GM12873 (cell line): Measurements from ENCODE around the gene TASL.

ENCODE experiments used
- CTCF ChIP-seq: IDR thresholded peaks from 2 replicates; pipeline ENCODE4 v1.5.1; 2012; ENCODE audit warnings: low read depth, mild to moderate bottlenecking, moderate library complexity, low read length, control low read depth; ENCODE audit not compliant: insufficient read depth; ENCODE audit errors: missing control alignments

Gene TASL

GRCh38 chrX:30590368-30590767 lies 12.8 kb upstream of the TASL start:
- TF ChIP-seq CTCF = no peak

- TF ChIP-seq CTCF = no peak
Measured at GRCh38 chrX:30589146-30589888, 11.8 kb upstream of the TASL start.

GRCh38 chrX:30586516-30586915 lies 8.9 kb upstream of the TASL start:
- no peak for TF ChIP-seq CTCF

- TF ChIP-seq CTCF = no peak
Measured at GRCh38 chrX:30582664-30583063, 5.1 kb upstream of the TASL start.

- no peak for TF ChIP-seq CTCF
Measured at GRCh38 chrX:30580641-30581040, 3.1 kb upstream of the TASL start.

GRCh38 chrX:30576881-30577280 lies 685 bp downstream of the TASL start:
- TF ChIP-seq CTCF = no peak

- no peak for TF ChIP-seq CTCF
Measured at GRCh38 chrX:30573125-30573524, 4.4 kb downstream of the TASL start.
